Endodermal cell (in vitro differentiated cells): ENCODE measurements around the gene IL1RN. TPM values are rescaled to one million over a fixed set of nuclear protein-coding genes. Genes with fewer than 3 reads are reported as not detected.

Source experiments
- DNase-seq: peaks from one replicate; pipeline ENCODE4 v3.0.0-alpha.2; 2017
- H3K27ac ChIP-seq: 2 replicates; pipeline ENCODE4 v1.5.1; 2013; ENCODE audit warnings: mild to moderate bottlenecking, low read depth, low read length, moderate library complexity
- H3K27me3 ChIP-seq: 2 replicates; pipeline ENCODE4 v1.6.1; 2013; ENCODE audit warnings: mild to moderate bottlenecking, low read length, moderate library complexity; ENCODE audit not compliant: insufficient read depth, control insufficient read depth, poor library complexity, severe bottlenecking
- H3K36me3 ChIP-seq: 2 replicates; pipeline ENCODE4 v1.7.0; 2013; ENCODE audit warnings: mild to moderate bottlenecking, low read length, moderate library complexity; ENCODE audit not compliant: control insufficient read depth, insufficient read depth
- H3K4me1 ChIP-seq: one replicate; pipeline ENCODE4 v1.7.0; 2013; ENCODE audit warnings: low read length; ENCODE audit not compliant: control insufficient read depth, insufficient read depth
- H3K4me3 ChIP-seq: 2 replicates; pipeline ENCODE4 v1.5.1; 2013; ENCODE audit warnings: mild to moderate bottlenecking, low read length, moderate library complexity
- H3K9ac ChIP-seq: 2 replicates; pipeline ENCODE4 v1.6.1; 2013; ENCODE audit warnings: mild to moderate bottlenecking, low read length, moderate library complexity; ENCODE audit not compliant: poor library complexity, severe bottlenecking; ENCODE audit errors: extremely low read depth
- H3K9me3 ChIP-seq: 2 replicates; pipeline ENCODE4 v1.6.1; 2013; ENCODE audit warnings: mild to moderate bottlenecking, low read length, moderate library complexity; ENCODE audit not compliant: control insufficient read depth
- H3K27ac Mint-ChIP-seq: 2 replicates; pipeline ENCODE4 v1.8.0; 2020; ENCODE audit warnings: mixed read lengths
- H3K27me3 Mint-ChIP-seq: 2 replicates; pipeline ENCODE4 v1.8.0; 2021; ENCODE audit warnings: mild to moderate bottlenecking, mixed read lengths; ENCODE audit not compliant: insufficient read depth
- H3K36me3 Mint-ChIP-seq: 2 replicates; pipeline ENCODE4 v1.8.0; 2020; ENCODE audit warnings: low read depth, mixed read lengths
- H3K4me1 Mint-ChIP-seq: 2 replicates; pipeline ENCODE4 v1.8.0; 2020; ENCODE audit warnings: mixed read lengths
- H3K4me3 Mint-ChIP-seq: 2 replicates; pipeline ENCODE4 v1.8.0; 2020; ENCODE audit warnings: mild to moderate bottlenecking, moderate library complexity, mixed read lengths
- H3K9me3 Mint-ChIP-seq: 2 replicates; pipeline ENCODE4 v1.8.0; 2020; ENCODE audit warnings: mild to moderate bottlenecking, mixed read lengths
- CTCF ChIP-seq: fragments of 200-600 bp; sonication (generic); conservative IDR thresholded peaks from 2 replicates; pipeline ENCODE4 v1.5.0; 2021; ENCODE audit warnings: antibody characterized with exemption, mild to moderate bottlenecking
- WGBS, 2 experiments: methylation state at CpG; one replicate each; pipeline versions ENCODE4 v1.1.5 to v1.1.7; 2013; ENCODE audit warnings: missing lambda C conversion rate in 2 of 2, mixed read lengths in 1 of 2; ENCODE audit not compliant: insufficient coverage in 1 of 2, insufficient read length in 1 of 2; 5-methylcytosine and 5-hydroxymethylcytosine counted together
- total RNA-seq, 2 donors: library from RNA; stranded (reverse); fragmentation: NEBNext Ultra II Directional in 1 of 2; extraction: Animal tissue kit (Norgen Biotek cat#: 25700) in 1 of 2; gene quantifications; 2 replicates in 1 of 2; 3 replicates in 1 of 2; pipeline ENCODE4 v1.2.1, GENCODE V29; 2021

The IL1RN gene
- total RNA-seq, 2 donors from 2014 or later = not detected

- Histone ChIP-seq H3K4me1 (no peaks in the 10 kb centered on the region), H3K9ac (no peak overlapping the region), H3K4me3 (no peak overlapping the region), H3K9me3 (no peaks in the 10 kb centered on the region), H3K27ac (no peak overlapping the region), H3K36me3 (no peaks in the 10 kb centered on the region), H3K27me3 (no peaks in the 10 kb centered on the region)
- DNase-seq = no peak
- Mint-ChIP-seq H3K4me1 (peaks cover 2% of the 10 kb centered on the region), H3K27me3 (peaks cover 5% of the 10 kb centered on the region), H3K27ac (no peak overlapping the region), H3K9me3 (no peaks in the 10 kb centered on the region), H3K36me3 (no peaks in the 10 kb centered on the region), H3K4me3 (no peak overlapping the region)
- 100% methylated on average over 1 of the region's 1 CpG; no CpG with 5 or more reads in 1 of the 2 experiments for WGBS, 2 experiments
- no peak for TF ChIP-seq CTCF
These were observed 10.4 kb downstream of the IL1RN start for GRCh38 chr2:113137827-113138226.

GRCh38 chr2:113138428-113139322, 11.3 kb downstream of the IL1RN start:
- no peaks in the 10 kb centered on the region for H3K9me3 ChIP-seq
- Mint-ChIP-seq H3K4me3 (no peak overlapping the region), H3K4me1 (peaks cover 2% of the 10 kb centered on the region), H3K36me3 (no peaks in the 10 kb centered on the region), H3K27me3 (peaks cover 3% of the 10 kb centered on the region), H3K27ac (no peak overlapping the region), H3K9me3 (no peaks in the 10 kb centered on the region)
- TF ChIP-seq CTCF = peak; percentile 87
- H3K36me3 ChIP-seq = no peaks in the 10 kb centered on the region
- no peak overlapping the region for H3K4me3 ChIP-seq
- no peaks in the 10 kb centered on the region for H3K4me1 ChIP-seq
- H3K27me3 ChIP-seq = no peaks in the 10 kb centered on the region
- 10 to 63% methylated on average over 1 to 13 of the region's 13 CpGs for WGBS, 2 experiments
- no peak overlapping the region for H3K9ac ChIP-seq
- no peak overlapping the region for H3K27ac ChIP-seq
- DNase-seq = peak; percentile 74

GRCh38 chr2:113141451-113141850, 14.1 kb downstream of the IL1RN start:
- Histone ChIP-seq H3K36me3 (no peaks in the 10 kb centered on the region), H3K4me3 (no peak overlapping the region), H3K27me3 (no peaks in the 10 kb centered on the region), H3K9me3 (no peaks in the 10 kb centered on the region), H3K9ac (no peak overlapping the region), H3K4me1 (no peaks in the 10 kb centered on the region), H3K27ac (no peak overlapping the region)
- WGBS, 2 experiments = 92 to 95% methylated on average over 4 to 6 of the region's 6 CpGs
- DNase-seq = no peak
- Mint-ChIP-seq H3K27me3 (peaks cover 7% of the 10 kb centered on the region), H3K27ac (no peak overlapping the region), H3K36me3 (no peaks in the 10 kb centered on the region), H3K9me3 (peaks cover 7% of the 10 kb centered on the region), H3K4me3 (no peak overlapping the region), H3K4me1 (peaks cover 2% of the 10 kb centered on the region)
- TF ChIP-seq CTCF = no peak
